GM21390 (cell line): ENCODE data around the gene ROR2.

Experiments used
- ATAC-seq: cut with Tn5 transposase; IDR thresholded peaks from one replicate; pipeline ENCODE4 v1.9.1; 2021; ENCODE audit not compliant: unreplicated experiment

ROR2 gene

GRCh38 chr9:91843623-91844148 lies 106.3 kb downstream of the ROR2 start:
- no peak for ATAC-seq

- ATAC-seq = no peak
Observed at GRCh38 chr9:91843093-91843492, 106.9 kb downstream of the ROR2 start.

- no peak for ATAC-seq
Observed at GRCh38 chr9:91842358-91843049, 107.5 kb downstream of the ROR2 start.

GRCh38 chr9:91841591-91841990 lies 108.4 kb downstream of the ROR2 start:
- no peak for ATAC-seq

GRCh38 chr9:91840882-91841281 lies 109.1 kb downstream of the ROR2 start:
- no peak for ATAC-seq

GRCh38 chr9:91840469-91840868 lies 109.6 kb downstream of the ROR2 start:
- ATAC-seq = no peak

- ATAC-seq = no peak
Observed at GRCh38 chr9:91839926-91840465, 110.0 kb downstream of the ROR2 start.

GRCh38 chr9:91837981-91838731 lies 111.9 kb downstream of the ROR2 start:
- no peak for ATAC-seq

- no peak for ATAC-seq
Observed at GRCh38 chr9:91836515-91836914, 113.5 kb downstream of the ROR2 start.

- no peak for ATAC-seq
Observed at GRCh38 chr9:91835632-91836031, 114.4 kb downstream of the ROR2 start.

GRCh38 chr9:91835216-91835615 lies 114.8 kb downstream of the ROR2 start:
- no peak for ATAC-seq

- no peak for ATAC-seq
Observed at GRCh38 chr9:91834740-91835139, 115.3 kb downstream of the ROR2 start.

GRCh38 chr9:91833878-91834255 lies 116.2 kb downstream of the ROR2 start:
- ATAC-seq = no peak

- ATAC-seq = no peak
Observed at GRCh38 chr9:91833096-91833877, 116.7 kb downstream of the ROR2 start.

- no peak for ATAC-seq
Observed at GRCh38 chr9:91832322-91832721, 117.7 kb downstream of the ROR2 start.

GRCh38 chr9:91825866-91826265 lies 124.2 kb downstream of the ROR2 start:
- ATAC-seq = no peak

- no peak for ATAC-seq
Observed at GRCh38 chr9:91825422-91825821, 124.6 kb downstream of the ROR2 start.

GRCh38 chr9:91824601-91825305 lies 125.3 kb downstream of the ROR2 start:
- ATAC-seq = no peak

GRCh38 chr9:91824151-91824550 lies 125.9 kb downstream of the ROR2 start:
- no peak for ATAC-seq

GRCh38 chr9:91820949-91821880 lies 128.8 kb downstream of the ROR2 start:
- ATAC-seq = no peak
